Measurements from ENCODE around the gene DIRAS1.

The DIRAS1 gene

GRCh38 chr19:2721570-2722540, 683 bp upstream of the DIRAS1 start:
- Histone ChIP-seq H3K36me3 (ENCODE audit: control insufficient read depth, low read length) (no peaks in the 10 kb centered on the region), H3K79me2 (ENCODE audit: control insufficient read depth, low read length) (no peaks in the 10 kb centered on the region), H3K9me2 (replicated peaks; ENCODE audit: control insufficient read depth, low read length) (no peaks in the 10 kb centered on the region), H3K27ac (ENCODE audit: low read depth, low read length) (no peak overlapping the region), H3K4me2 (ENCODE audit: low read length) (peak overlapping the region; percentile 79), H4K20me1 (ENCODE audit: control insufficient read depth, insufficient read depth, low read depth, low read length) (no peaks in the 10 kb centered on the region; the same call in 1 of the 2 replicates), H3K9me3 (ENCODE audit: control insufficient read depth, insufficient read depth, low read length) (no peaks in the 10 kb centered on the region), H3K27me3 (ENCODE audit: control insufficient read depth, low read length) (peaks cover 35% of the 10 kb centered on the region), H3K4me1 (ENCODE audit: control insufficient read depth, low read length) (peaks cover 37% of the 10 kb centered on the region), H3F3A (ENCODE audit: control insufficient read depth, insufficient read depth) (no peaks in the 10 kb centered on the region), H3K4me3 (ENCODE audit: low read length) (peak overlapping the region; percentile 72)
- no peak for TF ChIP-seq EZH2phosphoT487 (IDR thresholded peaks at IDR 0.05; ENCODE audit: borderline replicate concordance, low read length)
- peak; percentile 10 for TF ChIP-seq CTCF (IDR thresholded peaks at IDR 0.05; ENCODE audit: low read depth, low read length, poor library complexity, severe bottlenecking)

GRCh38 chr19:2719920-2720776, 1.0 kb downstream of the DIRAS1 start:
- no peak for TF ChIP-seq EZH2phosphoT487 (IDR thresholded peaks at IDR 0.05; ENCODE audit: borderline replicate concordance, low read length)
- no peak for TF ChIP-seq CTCF (IDR thresholded peaks at IDR 0.05; ENCODE audit: low read depth, low read length, poor library complexity, severe bottlenecking)
- peaks cover 8% of the 10 kb centered on the region for H3K36me3 ChIP-seq (ENCODE audit: control insufficient read depth, low read length)
- H3K4me1 ChIP-seq (ENCODE audit: control insufficient read depth, low read length) = peaks cover 33% of the 10 kb centered on the region
- H3K9me2 ChIP-seq (replicated peaks; ENCODE audit: control insufficient read depth, low read length) = no peaks in the 10 kb centered on the region
- H4K20me1 ChIP-seq (ENCODE audit: control insufficient read depth, insufficient read depth, low read depth, low read length) = no peaks in the 10 kb centered on the region
- H3K4me3 ChIP-seq (ENCODE audit: low read length) = peak overlapping the region; percentile 70
- H3K27me3 ChIP-seq (ENCODE audit: control insufficient read depth, low read length) = peaks cover 29% of the 10 kb centered on the region
- H3F3A ChIP-seq (ENCODE audit: control insufficient read depth, insufficient read depth) = no peaks in the 10 kb centered on the region
- H3K79me2 ChIP-seq (ENCODE audit: control insufficient read depth, low read length) = no peaks in the 10 kb centered on the region
- peaks cover 9% of the 10 kb centered on the region; the same call in 1 of the 2 replicates for H3K9me3 ChIP-seq (ENCODE audit: control insufficient read depth, insufficient read depth, low read length)
- H3K4me2 ChIP-seq (ENCODE audit: low read length) = peak overlapping the region; percentile 56
- H3K27ac ChIP-seq (ENCODE audit: low read depth, low read length) = no peak overlapping the region

- Histone ChIP-seq H3F3A (ENCODE audit: control insufficient read depth, insufficient read depth) (no peaks in the 10 kb centered on the region), H3K27me3 (ENCODE audit: control insufficient read depth, low read length) (peaks cover 29% of the 10 kb centered on the region), H3K4me2 (ENCODE audit: low read length) (peak overlapping the region; percentile 56), H3K4me3 (ENCODE audit: low read length) (peak overlapping the region; percentile 70; the same call in 1 of the 2 replicates), H3K9me2 (replicated peaks; ENCODE audit: control insufficient read depth, low read length) (no peaks in the 10 kb centered on the region), H4K20me1 (ENCODE audit: control insufficient read depth, insufficient read depth, low read depth, low read length) (no peaks in the 10 kb centered on the region), H3K9me3 (ENCODE audit: control insufficient read depth, insufficient read depth, low read length) (peaks cover 10% of the 10 kb centered on the region; the same call in 1 of the 2 replicates), H3K79me2 (ENCODE audit: control insufficient read depth, low read length) (no peaks in the 10 kb centered on the region), H3K36me3 (ENCODE audit: control insufficient read depth, low read length) (peaks cover 8% of the 10 kb centered on the region), H3K27ac (ENCODE audit: low read depth, low read length) (no peak overlapping the region), H3K4me1 (ENCODE audit: control insufficient read depth, low read length) (peaks cover 33% of the 10 kb centered on the region)
- no peak for TF ChIP-seq CTCF (IDR thresholded peaks at IDR 0.05; ENCODE audit: low read depth, low read length, poor library complexity, severe bottlenecking)
- TF ChIP-seq EZH2phosphoT487 (IDR thresholded peaks at IDR 0.05; ENCODE audit: borderline replicate concordance, low read length) = no peak
Observed at GRCh38 chr19:2719232-2719735, 1.9 kb downstream of the DIRAS1 start.
